HepG2 (cell line): ENCODE results near the gene HINFP. TPM values are rescaled to one million over a fixed set of nuclear protein-coding genes. Genes with fewer than 3 reads are reported as not detected.
A peak's percentile ranks its signal among the peaks of the same experiment; 100 is the strongest.

Experiments used
- RAD21 ChIP-seq: fragments of 450-650 bp; formaldehyde crosslinking; IDR thresholded peaks from 2 replicates; pipeline ENCODE4 v1.5.0; 2020; ENCODE audit warnings: mild to moderate bottlenecking
- ZNF224 ChIP-seq: sonication (generic); formaldehyde crosslinking; IDR thresholded peaks from 2 replicates; pipeline ENCODE4 v1.5.0; 2020; ENCODE audit warnings: mild to moderate bottlenecking, missing genetic modification reagents
- ZNF333 ChIP-seq: sonication (generic); formaldehyde crosslinking; IDR thresholded peaks from 2 replicates; pipeline ENCODE4 v1.4.0; 2020; ENCODE audit warnings: mild to moderate bottlenecking, missing genetic modification reagents, borderline replicate concordance
- ZNF552 ChIP-seq: sonication (generic); formaldehyde crosslinking; IDR thresholded peaks from 2 replicates; pipeline ENCODE4 v1.9.0; 2022; ENCODE audit warnings: missing genetic modification reagents, mild to moderate bottlenecking, borderline replicate concordance
- ZNF557 ChIP-seq: sonication (generic); formaldehyde crosslinking; IDR thresholded peaks from 2 replicates; pipeline ENCODE4 v1.4.0; 2020; ENCODE audit warnings: missing genetic modification reagents
- ZNF567 ChIP-seq: sonication (generic); formaldehyde crosslinking; IDR thresholded peaks from 2 replicates; pipeline ENCODE4 v1.8.1; 2023; ENCODE audit warnings: mild to moderate bottlenecking, missing genetic modification reagents, borderline replicate concordance
- ZNF644 ChIP-seq: IDR thresholded peaks from 2 replicates; pipeline ENCODE4 v1.6.1; 2016; ENCODE audit warnings: low read depth
- ZNF737 ChIP-seq: sonication (generic); formaldehyde crosslinking; IDR thresholded peaks from 2 replicates; pipeline ENCODE4 v1.5.0; 2020; ENCODE audit warnings: missing genetic modification reagents, mild to moderate bottlenecking, borderline replicate concordance
- ZSCAN22 ChIP-seq: sonication (generic); formaldehyde crosslinking; IDR thresholded peaks from 2 replicates; pipeline ENCODE4 v1.4.0; 2020; ENCODE audit warnings: mild to moderate bottlenecking, missing genetic modification reagents
- polyA plus RNA-seq, 8 experiments: library from polyadenylated mRNA; depleted of rRNA in 3 of 8; stranded (reverse) in 7 of 8; unstranded in 1 of 8; fragments of >200 nt; fragmentation: Illumina TruSeq in 4 of 8; extraction: Trizol in 4 of 8; gene quantifications; 2 replicates each; pipeline versions ENCODE4 v1.2.1 to v1.2.3, GENCODE V29; 2011 to 2016; ENCODE audit warnings: low read depth in 4 of 8, missing spikeins in 1 of 8, mixed read lengths in 1 of 8; ENCODE audit not compliant: insufficient read depth in 1 of 8
- total RNA-seq, 5 experiments: library from RNA; depleted of rRNA; stranded (reverse); fragments of >200 nt; fragmentation: Illumina TruSeq; extraction: Trizol; gene quantifications; 2 replicates each; pipeline ENCODE4 v1.2.3, GENCODE V29; 2016; ENCODE audit warnings: low read depth in 1 of 5
- TF ChIP-seq, protein P1 (sequence below): sonication (generic); formaldehyde crosslinking; IDR thresholded peaks from 2 replicates; pipeline ENCODE4 v1.4.0; 2020; ENCODE audit warnings: mild to moderate bottlenecking, low read depth, missing genetic modification reagents
- TF ChIP-seq, protein P2 (sequence below): IDR thresholded peaks from 2 replicates; pipeline ENCODE4 v1.6.1; 2012; ENCODE audit warnings: low read depth, low read length, improper control_type of control experiment
- TF ChIP-seq, protein P3 (sequence below): sonication (generic); formaldehyde crosslinking; IDR thresholded peaks from 2 replicates; pipeline ENCODE4 v1.5.1; 2020; ENCODE audit warnings: missing genetic modification reagents, mild to moderate bottlenecking, borderline replicate concordance
- TF ChIP-seq, protein P4 (sequence below): sonication (generic); formaldehyde crosslinking; IDR thresholded peaks from 2 replicates; pipeline ENCODE4 v1.5.1; 2020; ENCODE audit warnings: mild to moderate bottlenecking, missing genetic modification reagents, moderate library complexity
- TF ChIP-seq, protein P5 (sequence below): sonication (generic); formaldehyde crosslinking; conservative IDR thresholded peaks from 2 replicates; pipeline ENCODE4 v1.8.1; 2023; ENCODE audit warnings: missing genetic modification reagents
- TF ChIP-seq, protein P6 (sequence below): sonication (generic); formaldehyde crosslinking; IDR thresholded peaks from 2 replicates; pipeline ENCODE4 v1.8.0; 2022; ENCODE audit warnings: mild to moderate bottlenecking, missing genetic modification reagents, moderate library complexity

HINFP gene
- total and polyA plus RNA-seq, 2 of the 13 experiments (the other 11 are each of a cell fraction or from before 2014, with no cell fraction given), result 15.1 to 21.4 TPM

DNA sequence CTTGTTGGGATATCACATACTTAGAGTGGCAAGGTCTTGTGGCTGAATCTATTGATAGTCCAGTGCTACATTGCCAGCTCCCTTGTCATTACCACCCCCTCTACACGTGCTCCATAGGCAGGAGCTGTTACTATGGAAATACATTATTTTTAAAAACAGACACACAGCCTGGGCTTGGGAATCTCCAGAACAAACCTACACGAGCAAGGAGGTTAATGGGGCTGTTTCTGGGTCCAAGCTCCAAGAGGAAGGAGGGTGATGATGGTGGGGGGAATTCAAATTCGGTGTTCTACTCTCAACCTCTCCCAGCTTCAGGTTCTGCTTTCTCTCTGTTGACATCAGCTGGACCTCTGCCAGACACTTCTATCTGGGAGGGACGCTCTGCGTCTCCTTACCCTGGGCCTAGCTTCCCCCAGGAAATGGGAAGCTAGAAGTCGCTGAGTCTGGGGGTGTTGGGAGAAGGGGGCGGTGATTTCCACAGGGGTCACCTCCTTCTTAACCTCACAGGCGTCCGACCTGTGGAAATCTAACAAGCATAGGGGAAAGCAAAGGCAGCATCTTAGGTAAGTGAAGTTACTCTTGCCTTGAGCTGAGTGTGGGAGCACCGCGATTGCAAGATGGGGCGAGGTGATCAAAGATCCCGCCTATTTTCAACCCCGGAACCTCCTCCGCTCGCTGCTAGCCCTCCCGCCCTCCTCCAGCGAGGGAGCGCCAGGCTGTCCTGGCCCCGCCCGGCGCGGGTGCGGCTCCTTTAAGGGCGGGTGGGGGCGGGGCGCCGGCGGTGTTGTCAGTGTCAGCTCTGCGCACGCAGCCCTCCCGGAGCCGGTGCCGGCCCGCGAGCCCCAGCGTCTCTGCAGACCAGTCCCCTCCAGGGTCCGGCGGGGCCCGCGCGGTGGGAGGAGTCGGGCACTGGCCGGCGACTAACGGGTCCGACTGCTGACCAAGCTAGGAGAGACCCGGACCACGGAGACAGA, 14.5 kb upstream of the HINFP start, which contains the start of gene C2CD2L (continued):
- TF ChIP-seq, protein P1, sequence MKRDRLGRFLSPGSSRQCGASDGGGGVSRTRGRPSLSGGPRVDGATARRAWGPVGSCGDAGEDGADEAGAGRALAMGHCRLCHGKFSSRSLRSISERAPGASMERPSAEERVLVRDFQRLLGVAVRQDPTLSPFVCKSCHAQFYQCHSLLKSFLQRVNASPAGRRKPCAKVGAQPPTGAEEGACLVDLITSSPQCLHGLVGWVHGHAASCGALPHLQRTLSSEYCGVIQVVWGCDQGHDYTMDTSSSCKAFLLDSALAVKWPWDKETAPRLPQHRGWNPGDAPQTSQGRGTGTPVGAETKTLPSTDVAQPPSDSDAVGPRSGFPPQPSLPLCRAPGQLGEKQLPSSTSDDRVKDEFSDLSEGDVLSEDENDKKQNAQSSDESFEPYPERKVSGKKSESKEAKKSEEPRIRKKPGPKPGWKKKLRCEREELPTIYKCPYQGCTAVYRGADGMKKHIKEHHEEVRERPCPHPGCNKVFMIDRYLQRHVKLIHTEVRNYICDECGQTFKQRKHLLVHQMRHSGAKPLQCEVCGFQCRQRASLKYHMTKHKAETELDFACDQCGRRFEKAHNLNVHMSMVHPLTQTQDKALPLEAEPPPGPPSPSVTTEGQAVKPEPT, result no peak
- TF ChIP-seq ZNF557 (CRISPR knock-in tag) (no peak), ZNF333 (CRISPR knock-in tag) (no peak), ZNF737 (CRISPR knock-in tag) (no peak), RAD21 (CRISPR knock-in tag) (0 out of 2 replicates have a peak, but pooled peaks have one; percentile 9), ZSCAN22 (no peak), ZNF552 (CRISPR knock-in tag) (no peak), ZNF224 (CRISPR knock-in tag) (no peak), ZNF644 (CRISPR knock-in tag) (no peak), ZNF567 (no peak)
- TF ChIP-seq, protein P2, sequence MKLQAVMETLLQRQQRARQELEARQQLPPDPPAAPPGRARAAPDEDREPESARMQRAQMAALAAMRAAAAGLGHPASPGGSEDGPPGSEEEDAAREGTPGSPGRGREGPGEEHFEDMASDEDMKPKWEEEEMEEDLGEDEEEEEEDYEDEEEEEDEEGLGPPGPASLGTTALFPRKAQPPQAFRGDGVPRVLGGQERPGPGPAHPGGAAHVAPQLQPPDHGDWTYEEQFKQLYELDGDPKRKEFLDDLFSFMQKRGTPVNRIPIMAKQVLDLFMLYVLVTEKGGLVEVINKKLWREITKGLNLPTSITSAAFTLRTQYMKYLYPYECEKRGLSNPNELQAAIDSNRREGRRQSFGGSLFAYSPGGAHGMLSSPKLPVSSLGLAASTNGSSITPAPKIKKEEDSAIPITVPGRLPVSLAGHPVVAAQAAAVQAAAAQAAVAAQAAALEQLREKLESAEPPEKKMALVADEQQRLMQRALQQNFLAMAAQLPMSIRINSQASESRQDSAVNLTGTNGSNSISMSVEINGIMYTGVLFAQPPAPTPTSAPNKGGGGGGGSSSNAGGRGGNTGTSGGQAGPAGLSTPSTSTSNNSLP, result no peak
- TF ChIP-seq, protein P3, sequence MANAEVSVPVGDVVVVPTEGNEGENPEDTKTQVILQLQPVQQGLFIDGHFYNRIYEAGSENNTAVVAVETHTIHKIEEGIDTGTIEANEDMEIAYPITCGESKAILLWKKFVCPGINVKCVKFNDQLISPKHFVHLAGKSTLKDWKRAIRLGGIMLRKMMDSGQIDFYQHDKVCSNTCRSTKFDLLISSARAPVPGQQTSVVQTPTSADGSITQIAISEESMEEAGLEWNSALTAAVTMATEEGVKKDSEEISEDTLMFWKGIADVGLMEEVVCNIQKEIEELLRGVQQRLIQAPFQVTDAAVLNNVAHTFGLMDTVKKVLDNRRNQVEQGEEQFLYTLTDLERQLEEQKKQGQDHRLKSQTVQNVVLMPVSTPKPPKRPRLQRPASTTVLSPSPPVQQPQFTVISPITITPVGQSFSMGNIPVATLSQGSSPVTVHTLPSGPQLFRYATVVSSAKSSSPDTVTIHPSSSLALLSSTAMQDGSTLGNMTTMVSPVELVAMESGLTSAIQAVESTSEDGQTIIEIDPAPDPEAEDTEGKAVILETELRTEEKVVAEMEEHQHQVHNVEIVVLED (CRISPR knock-in tag), result no peak
- TF ChIP-seq, protein P4, sequence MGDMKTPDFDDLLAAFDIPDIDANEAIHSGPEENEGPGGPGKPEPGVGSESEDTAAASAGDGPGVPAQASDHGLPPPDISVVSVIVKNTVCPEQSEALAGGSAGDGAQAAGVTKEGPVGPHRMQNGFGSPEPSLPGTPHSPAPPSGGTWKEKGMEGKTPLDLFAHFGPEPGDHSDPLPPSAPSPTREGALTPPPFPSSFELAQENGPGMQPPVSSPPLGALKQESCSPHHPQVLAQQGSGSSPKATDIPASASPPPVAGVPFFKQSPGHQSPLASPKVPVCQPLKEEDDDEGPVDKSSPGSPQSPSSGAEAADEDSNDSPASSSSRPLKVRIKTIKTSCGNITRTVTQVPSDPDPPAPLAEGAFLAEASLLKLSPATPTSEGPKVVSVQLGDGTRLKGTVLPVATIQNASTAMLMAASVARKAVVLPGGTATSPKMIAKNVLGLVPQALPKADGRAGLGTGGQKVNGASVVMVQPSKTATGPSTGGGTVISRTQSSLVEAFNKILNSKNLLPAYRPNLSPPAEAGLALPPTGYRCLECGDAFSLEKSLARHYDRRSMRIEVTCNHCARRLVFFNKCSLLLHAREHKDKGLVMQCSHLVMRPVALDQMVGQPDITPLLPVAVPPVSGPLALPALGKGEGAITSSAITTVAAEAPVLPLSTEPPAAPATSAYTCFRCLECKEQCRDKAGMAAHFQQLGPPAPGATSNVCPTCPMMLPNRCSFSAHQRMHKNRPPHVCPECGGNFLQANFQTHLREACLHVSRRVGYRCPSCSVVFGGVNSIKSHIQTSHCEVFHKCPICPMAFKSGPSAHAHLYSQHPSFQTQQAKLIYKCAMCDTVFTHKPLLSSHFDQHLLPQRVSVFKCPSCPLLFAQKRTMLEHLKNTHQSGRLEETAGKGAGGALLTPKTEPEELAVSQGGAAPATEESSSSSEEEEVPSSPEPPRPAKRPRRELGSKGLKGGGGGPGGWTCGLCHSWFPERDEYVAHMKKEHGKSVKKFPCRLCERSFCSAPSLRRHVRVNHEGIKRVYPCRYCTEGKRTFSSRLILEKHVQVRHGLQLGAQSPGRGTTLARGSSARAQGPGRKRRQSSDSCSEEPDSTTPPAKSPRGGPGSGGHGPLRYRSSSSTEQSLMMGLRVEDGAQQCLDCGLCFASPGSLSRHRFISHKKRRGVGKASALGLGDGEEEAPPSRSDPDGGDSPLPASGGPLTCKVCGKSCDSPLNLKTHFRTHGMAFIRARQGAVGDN (CRISPR knock-in tag), result peak; percentile 62; the same call in 1 of the 2 replicates
- TF ChIP-seq, protein P5, sequence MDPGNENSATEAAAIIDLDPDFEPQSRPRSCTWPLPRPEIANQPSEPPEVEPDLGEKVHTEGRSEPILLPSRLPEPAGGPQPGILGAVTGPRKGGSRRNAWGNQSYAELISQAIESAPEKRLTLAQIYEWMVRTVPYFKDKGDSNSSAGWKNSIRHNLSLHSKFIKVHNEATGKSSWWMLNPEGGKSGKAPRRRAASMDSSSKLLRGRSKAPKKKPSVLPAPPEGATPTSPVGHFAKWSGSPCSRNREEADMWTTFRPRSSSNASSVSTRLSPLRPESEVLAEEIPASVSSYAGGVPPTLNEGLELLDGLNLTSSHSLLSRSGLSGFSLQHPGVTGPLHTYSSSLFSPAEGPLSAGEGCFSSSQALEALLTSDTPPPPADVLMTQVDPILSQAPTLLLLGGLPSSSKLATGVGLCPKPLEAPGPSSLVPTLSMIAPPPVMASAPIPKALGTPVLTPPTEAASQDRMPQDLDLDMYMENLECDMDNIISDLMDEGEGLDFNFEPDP, result no peak
- TF ChIP-seq, protein P6, sequence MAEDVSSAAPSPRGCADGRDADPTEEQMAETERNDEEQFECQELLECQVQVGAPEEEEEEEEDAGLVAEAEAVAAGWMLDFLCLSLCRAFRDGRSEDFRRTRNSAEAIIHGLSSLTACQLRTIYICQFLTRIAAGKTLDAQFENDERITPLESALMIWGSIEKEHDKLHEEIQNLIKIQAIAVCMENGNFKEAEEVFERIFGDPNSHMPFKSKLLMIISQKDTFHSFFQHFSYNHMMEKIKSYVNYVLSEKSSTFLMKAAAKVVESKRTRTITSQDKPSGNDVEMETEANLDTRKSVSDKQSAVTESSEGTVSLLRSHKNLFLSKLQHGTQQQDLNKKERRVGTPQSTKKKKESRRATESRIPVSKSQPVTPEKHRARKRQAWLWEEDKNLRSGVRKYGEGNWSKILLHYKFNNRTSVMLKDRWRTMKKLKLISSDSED, result no peak
